HG02938 (cell line): Measurements from ENCODE around the gene AGBL1.
"Not testable (repeated sequence)": the region's sequence is repeated elsewhere in the genome, so short reads cannot be mapped to it uniquely, and the experiment has no call there.

Source experiments
- ATAC-seq: cut with Tn5 transposase; IDR thresholded peaks from one replicate; pipeline ENCODE4 v1.9.1; 2021; ENCODE audit warnings: mild to moderate bottlenecking, moderate library complexity; ENCODE audit not compliant: unreplicated experiment

Gene AGBL1

GRCh38 chr15:87031540-87032230, 952.0 kb downstream of the AGBL1 start:
- ATAC-seq: no peak

- no peak for ATAC-seq
These were observed 952.6 kb downstream of the AGBL1 start for GRCh38 chr15:87032295-87032694.

- ATAC-seq: no peak
These were observed 953.4 kb downstream of the AGBL1 start for GRCh38 chr15:87033056-87033455.

GRCh38 chr15:87034886-87035285, 955.2 kb downstream of the AGBL1 start:
- ATAC-seq: no peak

GRCh38 chr15:87038404-87038803, 958.7 kb downstream of the AGBL1 start:
- ATAC-seq: no peak

GRCh38 chr15:87042619-87043018, 962.9 kb downstream of the AGBL1 start:
- not testable (repeated sequence) for ATAC-seq

GRCh38 chr15:87045746-87046145, 966.1 kb downstream of the AGBL1 start:
- no peak for ATAC-seq

- ATAC-seq: no peak
These were observed 967.7 kb downstream of the AGBL1 start for GRCh38 chr15:87047203-87047965.
